ENCODE data around the gene MAGI1. TPM values are rescaled to one million over a fixed set of nuclear protein-coding genes. Genes with fewer than 3 reads are reported as not detected.

The MAGI1 gene
- total and polyA plus RNA-seq, 12 donors, result 5.7 to 58.2 (median 37.7) TPM

- no peak for DNase-seq
- no peaks in the 10 kb centered on the region for H3K27me3 ChIP-seq
- TF ChIP-seq CTCF (IDR thresholded peaks at IDR 0.05), result no peak
- no peak overlapping the region for H3K27ac ChIP-seq
- no peak overlapping the region for H3K4me3 ChIP-seq
- intact Hi-C loops (cut with DNase I), result no loop called here
- H3K9me3 ChIP-seq, result no peaks in the 10 kb centered on the region
- peaks cover 0 to 19% (median 0%) of the 10 kb centered on the region in 9 donors for H3K4me1 ChIP-seq
- H3K36me3 ChIP-seq, result no peaks in the 10 kb centered on the region
- ATAC-seq, result no peak
Measured at GRCh38 chr3:65632414-65632813, 406.3 kb downstream of the MAGI1 start.

- peaks cover 0 to 31% (median 4%) of the 10 kb centered on the region in 9 donors for H3K4me1 ChIP-seq
- DNase-seq (no peak), ATAC-seq (no peak)
- H3K36me3 ChIP-seq, result no peaks in the 10 kb centered on the region
- H3K27ac ChIP-seq, result no peak overlapping the region
- WGBS, 2 donors, result 91 to 92% methylated on average over 2 of the region's 2 CpGs
- H3K4me3 ChIP-seq, result no peak overlapping the region
- intact Hi-C loops (cut with DNase I), result no loop called here
- no peaks in the 10 kb centered on the region for H3K9me3 ChIP-seq
- no peaks in the 10 kb centered on the region for H3K27me3 ChIP-seq
- no peak for TF ChIP-seq CTCF (IDR thresholded peaks at IDR 0.05)
Measured at GRCh38 chr3:65628978-65629377, 409.7 kb downstream of the MAGI1 start.

- H3K27ac ChIP-seq, result no peak overlapping the region
- DNase-seq, result no peak
- no peaks in the 10 kb centered on the region for H3K27me3 ChIP-seq
- intact Hi-C loops (cut with DNase I), result no loop called here
- H3K4me3 ChIP-seq, result no peak overlapping the region
- H3K9me3 ChIP-seq, result no peaks in the 10 kb centered on the region
- H3K4me1 ChIP-seq, result peaks cover 0 to 35% (median 7%) of the 10 kb centered on the region in 9 donors
- WGBS, 2 donors, result 98% methylated on average over 3 of the region's 3 CpGs
- ATAC-seq, result peak in 1 of 8 donors; percentile 9
- no peak for TF ChIP-seq CTCF (IDR thresholded peaks at IDR 0.05)
- H3K36me3 ChIP-seq, result no peaks in the 10 kb centered on the region
Measured at GRCh38 chr3:65627062-65627461, 411.7 kb downstream of the MAGI1 start.

GRCh38 chr3:65625305-65625704, 413.4 kb downstream of the MAGI1 start:
- Histone ChIP-seq H3K9me3 (no peaks in the 10 kb centered on the region), H3K36me3 (no peaks in the 10 kb centered on the region), H3K27ac (peak overlapping the region in 8 of 10 donors; percentile 7 to 72 (median 39)), H3K4me1 (peaks cover 0 to 40% (median 8%) of the 10 kb centered on the region in 9 donors), H3K27me3 (no peaks in the 10 kb centered on the region), H3K4me3 (no peak overlapping the region)
- no peak for TF ChIP-seq CTCF (IDR thresholded peaks at IDR 0.05)
- peak; percentile 28 to 83 (median 64) for ATAC-seq
- DNase-seq, result no peak
- intact Hi-C loops (cut with DNase I), result no loop called here
- WGBS, 2 donors, result 40 to 46% methylated on average over 3 of the region's 3 CpGs
